Suprapubic skin (tissue), 4 donors: Measurements from ENCODE around the gene WNT6. TPM values are rescaled to one million over a fixed set of nuclear protein-coding genes. Genes with fewer than 3 reads are reported as not detected.

Experiments used
- DNase-seq, 2 donors: peaks; one replicate each; pipeline ENCODE4 v3.0.0-alpha.2; 2019; ENCODE audit warnings: low spot score in 2 of 2
- H3K27ac ChIP-seq: fragments of 200-600 bp; sonication (generic); one replicate; pipeline ENCODE4 v1.5.1; 2019
- H3K27me3 ChIP-seq: fragments of 200-600 bp; sonication (generic); one replicate; pipeline ENCODE4 v1.5.1; 2019
- H3K36me3 ChIP-seq: fragments of 200-600 bp; sonication (generic); one replicate; pipeline ENCODE4 v1.5.1; 2019
- H3K4me1 ChIP-seq: fragments of 200-600 bp; sonication (generic); one replicate; pipeline ENCODE4 v1.5.1; 2019
- H3K4me3 ChIP-seq: fragments of 200-600 bp; sonication (generic); one replicate; pipeline ENCODE4 v1.5.1; 2019; ENCODE audit warnings: mild to moderate bottlenecking
- H3K9me3 ChIP-seq: fragments of 200-600 bp; sonication (generic); one replicate; pipeline ENCODE4 v1.5.1; 2019
- CTCF ChIP-seq, 2 donors: fragments of 200-600 bp in 1 of 2; fragments of 450-650 bp in 1 of 2; sonication (generic) in 1 of 2; IDR thresholded peaks; one replicate each; pipeline ENCODE4 v1.5.1; 2016 to 2019; ENCODE audit warnings: antibody characterized with exemption in 2 of 2, mild to moderate bottlenecking in 1 of 2, moderate library complexity in 1 of 2
- EP300 ChIP-seq: sonication (generic); formaldehyde crosslinking; IDR thresholded peaks from one replicate; pipeline ENCODE4 v1.6.1; 2017; ENCODE audit warnings: antibody characterized with exemption
- POLR2A ChIP-seq, 2 donors: fragments of 450-650 bp; IDR thresholded peaks; one replicate each; pipeline ENCODE4 v1.6.1; 2017; ENCODE audit warnings: antibody characterized with exemption in 2 of 2, mild to moderate bottlenecking in 2 of 2, moderate library complexity in 2 of 2
- POLR2AphosphoS5 ChIP-seq, 3 donors: sonication (generic); formaldehyde crosslinking; IDR thresholded peaks; one replicate each; pipeline ENCODE4 v1.6.1; 2017; ENCODE audit warnings: antibody characterized with exemption in 3 of 3
- whole genome bisulfite sequencing: methylation state at CpG from one replicate; pipeline ENCODE4 v1.1.5; 2018; 5-methylcytosine and 5-hydroxymethylcytosine counted together
- total RNA-seq, 4 donors: library from RNA; depleted of rRNA; stranded (reverse); fragments of >200 nt; gene quantifications; one replicate each; pipeline ENCODE4 v1.1.0, GENCODE V29; 2016

WNT6 gene
- total RNA-seq: 1 to 10 TPM; 1.4 to 3.7 (median 2.3) TPM

GRCh38 chr2:218859556-218859987, at the start of gene WNT6:
Gene WNT6 (plus strand): TSS chr2:218859805. CDS start chr2:218860038, 233 bp downstream.
- Histone ChIP-seq H3K4me3 (peak within 1 kb of the TSS; percentile 52), H3K9me3 (no peaks in the 10 kb centered on the region), H3K36me3 (no peaks in the 10 kb centered on the region), H3K4me1 (peaks cover 29% of the 10 kb centered on the region), H3K27ac (peak within 1 kb of the TSS; percentile 41), H3K27me3 (peaks cover 83% of the 10 kb centered on the region)
- DNase-seq: peak; percentile 51 to 71
- TF ChIP-seq POLR2A (IDR thresholded peaks at IDR 0.05): no peak
- no peak for TF ChIP-seq CTCF (IDR thresholded peaks at IDR 0.05)
- no peak for TF ChIP-seq POLR2AphosphoS5 (IDR thresholded peaks at IDR 0.05)
- no peak for TF ChIP-seq EP300
- WGBS: under 1% methylated on average over 15 of the region's 64 CpGs

GRCh38 chr2:218810256-218810655, 49.3 kb upstream of the WNT6 start:
- Histone ChIP-seq H3K9me3 (no peaks in the 10 kb centered on the region), H3K27me3 (no peaks in the 10 kb centered on the region), H3K4me1 (peaks cover 28% of the 10 kb centered on the region), H3K27ac (no peak overlapping the region), H3K36me3 (peaks cover 22% of the 10 kb centered on the region), H3K4me3 (no peak overlapping the region)
- TF ChIP-seq CTCF (IDR thresholded peaks at IDR 0.05) (no peak), POLR2A (IDR thresholded peaks at IDR 0.05) (no peak), POLR2AphosphoS5 (IDR thresholded peaks at IDR 0.05) (no peak), EP300 (no peak)
- no peak for DNase-seq
- WGBS: 77% methylated on average over 2 of the region's 2 CpGs

GRCh38 chr2:218811382-218811781, 48.2 kb upstream of the WNT6 start:
- Histone ChIP-seq H3K4me1 (peaks cover 17% of the 10 kb centered on the region), H3K36me3 (peaks cover 26% of the 10 kb centered on the region), H3K27ac (no peak overlapping the region), H3K4me3 (no peak overlapping the region), H3K9me3 (no peaks in the 10 kb centered on the region), H3K27me3 (no peaks in the 10 kb centered on the region)
- no peak for TF ChIP-seq EP300
- TF ChIP-seq CTCF (IDR thresholded peaks at IDR 0.05): no peak
- no peak for TF ChIP-seq POLR2A (IDR thresholded peaks at IDR 0.05)
- TF ChIP-seq POLR2AphosphoS5 (IDR thresholded peaks at IDR 0.05): no peak
- DNase-seq: no peak
- 72% methylated on average over 4 of the region's 4 CpGs for WGBS

- H3K4me3 ChIP-seq: no peak overlapping the region
- peaks cover 10% of the 10 kb centered on the region for H3K4me1 ChIP-seq
- 95% methylated on average over 10 of the region's 21 CpGs for WGBS
- H3K36me3 ChIP-seq: peaks cover 28% of the 10 kb centered on the region
- DNase-seq: no peak
- TF ChIP-seq POLR2A (IDR thresholded peaks at IDR 0.05): no peak
- no peak for TF ChIP-seq POLR2AphosphoS5 (IDR thresholded peaks at IDR 0.05)
- TF ChIP-seq EP300: no peak
- TF ChIP-seq CTCF (IDR thresholded peaks at IDR 0.05): no peak
- no peaks in the 10 kb centered on the region for H3K9me3 ChIP-seq
- no peak overlapping the region for H3K27ac ChIP-seq
- H3K27me3 ChIP-seq: no peaks in the 10 kb centered on the region
Measured at GRCh38 chr2:218812096-218812815, 47.3 kb upstream of the WNT6 start.

GRCh38 chr2:218812861-218813260, 46.7 kb upstream of the WNT6 start:
- 89% methylated on average over 4 of the region's 5 CpGs for WGBS
- no peak overlapping the region for H3K27ac ChIP-seq
- no peak for DNase-seq
- H3K4me3 ChIP-seq: no peak overlapping the region
- peaks cover 10% of the 10 kb centered on the region for H3K4me1 ChIP-seq
- TF ChIP-seq POLR2A (IDR thresholded peaks at IDR 0.05) (no peak), POLR2AphosphoS5 (IDR thresholded peaks at IDR 0.05) (no peak), EP300 (no peak), CTCF (IDR thresholded peaks at IDR 0.05) (no peak)
- H3K36me3 ChIP-seq: peaks cover 28% of the 10 kb centered on the region
- no peaks in the 10 kb centered on the region for H3K27me3 ChIP-seq
- no peaks in the 10 kb centered on the region for H3K9me3 ChIP-seq
